Measurements from ENCODE around the gene VPS29. TPM values are rescaled to one million over a fixed set of nuclear protein-coding genes. Genes with fewer than 3 reads are reported as not detected.
A peak's percentile ranks its signal among the peaks of the same experiment; 100 is the strongest.
"Not testable (repeated sequence)": the region's sequence is repeated elsewhere in the genome, so short reads cannot be mapped to it uniquely, and the experiment has no call there.

Gene VPS29
- total RNA-seq, 2 donors from 2014 or later = 99.0 to 114 TPM

DNA sequence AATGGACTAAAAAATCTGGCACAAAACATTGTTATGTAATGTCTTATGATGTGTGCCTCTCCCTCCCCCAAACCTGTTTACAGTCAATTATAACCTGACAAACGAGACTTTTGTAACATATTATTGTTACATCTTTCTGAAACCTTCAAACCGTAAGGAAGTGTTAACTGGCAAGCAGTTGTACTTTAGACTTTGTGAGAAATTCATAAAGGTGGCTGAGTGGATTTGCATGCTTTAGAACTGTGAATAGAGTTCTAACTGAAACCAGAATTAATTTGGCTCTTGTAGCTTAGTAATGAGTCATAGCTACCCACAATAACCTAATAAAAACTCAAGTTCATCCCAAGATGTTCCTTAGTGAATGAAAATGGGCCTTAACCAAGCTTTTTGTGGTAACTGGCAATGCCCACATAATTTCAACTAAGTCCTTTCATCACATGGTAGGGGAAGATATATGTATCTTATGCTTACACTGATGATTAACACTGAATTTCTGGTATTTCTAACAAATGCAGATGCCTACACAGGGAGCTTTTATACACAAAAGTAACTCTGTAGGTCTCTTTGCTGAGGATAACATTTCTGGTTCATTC lies 29.9 kb upstream of the VPS29 start:
- DNase-seq = no peak
- intact Hi-C loops (cut with DNase I, micrococcal nuclease) = no loop called here
- peak; percentile 82 for ATAC-seq

DNA sequence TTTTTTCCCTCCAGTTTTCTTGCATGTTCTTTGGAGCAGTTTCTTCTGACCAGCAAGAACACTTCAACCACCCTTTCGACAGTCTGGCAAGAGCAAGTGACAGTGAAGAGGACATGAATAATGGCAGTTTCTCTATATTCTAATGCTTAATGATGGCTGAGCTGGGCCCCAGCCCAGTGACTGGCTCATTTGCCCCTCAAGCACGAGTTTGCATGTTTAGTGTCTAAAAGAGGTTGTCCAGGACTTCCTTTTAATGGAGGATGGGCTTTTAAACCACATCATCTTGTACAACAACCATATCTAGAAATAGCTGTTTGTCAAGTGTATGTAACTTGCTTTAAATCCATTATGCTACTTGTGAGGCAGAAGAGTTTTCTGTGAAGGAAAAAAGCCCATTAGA lies 28.6 kb upstream of the VPS29 start:
- DNase-seq (no peak), ATAC-seq (no peak)
- intact Hi-C loops (cut with DNase I, micrococcal nuclease) = no loop called here

GRCh38 chr12:110528277-110528839 lies 26.4 kb upstream of the VPS29 start:
- intact Hi-C loops (cut with DNase I, micrococcal nuclease) = no loop called here
- DNase-seq (no peak), ATAC-seq (no peak)

DNA sequence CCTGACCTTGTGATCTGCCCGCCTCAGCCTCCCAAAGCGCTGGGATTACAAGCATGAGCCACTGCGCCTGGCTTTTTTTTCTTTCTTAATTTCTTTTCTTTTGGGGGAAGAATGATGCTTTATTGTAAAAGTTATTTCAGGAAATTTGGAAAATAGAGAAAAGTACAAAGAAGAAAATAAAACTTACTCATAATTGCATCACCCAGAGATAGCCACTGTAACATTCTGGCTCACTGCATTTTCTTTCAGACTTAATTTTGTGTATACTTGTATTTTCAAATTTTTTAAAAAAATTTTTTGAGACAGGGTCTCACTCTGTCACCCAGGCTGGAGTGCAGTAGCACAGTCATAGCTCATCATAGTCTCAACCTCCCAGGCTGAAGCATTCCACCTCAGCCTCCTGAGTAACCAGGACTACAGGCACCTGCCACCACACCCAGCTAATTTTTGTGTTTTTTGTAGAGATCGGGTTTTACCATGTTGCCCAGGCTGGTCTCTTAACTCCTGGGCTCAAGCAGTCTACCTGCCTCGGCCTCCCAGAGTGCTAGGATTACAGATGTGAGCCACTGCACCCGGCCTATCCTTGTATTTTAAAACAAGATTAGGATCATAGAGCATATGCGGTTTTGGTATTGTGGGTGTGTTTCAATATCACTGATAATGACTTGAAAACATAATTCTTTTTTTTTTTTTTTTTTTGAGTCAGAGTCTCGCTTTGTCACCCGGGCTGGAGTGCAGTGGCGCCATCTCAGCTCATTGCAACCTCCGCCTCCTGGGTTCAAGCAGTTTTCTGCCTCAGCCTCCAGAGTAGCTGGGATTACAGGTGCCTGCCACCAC lies 19.2 kb upstream of the VPS29 start:
- not testable (repeated sequence) for ATAC-seq

GRCh38 chr12:110518014-110518413 lies 16.1 kb upstream of the VPS29 start:
- not testable (repeated sequence) for ATAC-seq, DNase-seq

More for the DNA sequence above, 19.2 kb upstream of the VPS29 start:
- intact Hi-C loops (cut with DNase I, micrococcal nuclease); DNase-seq: not testable (repeated sequence)

DNA sequence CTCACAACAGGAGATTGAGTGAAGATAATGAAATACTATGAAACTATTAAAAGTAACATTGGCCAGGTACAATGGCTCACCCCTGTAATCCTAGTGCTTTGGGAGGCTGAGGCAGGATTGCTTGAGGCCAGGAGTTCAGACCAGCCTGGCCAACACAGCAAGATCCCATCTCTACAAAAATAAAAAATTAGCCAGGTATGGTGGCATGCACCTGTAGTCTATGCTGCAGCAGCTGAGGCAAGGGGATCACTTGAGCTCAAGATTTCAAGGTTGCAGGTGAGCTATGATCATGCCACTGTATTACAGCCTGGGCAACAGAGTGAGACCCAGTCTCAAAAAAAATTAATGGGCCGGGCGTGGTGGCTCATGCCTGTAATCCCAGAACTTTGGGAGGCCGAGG lies 15.1 kb upstream of the VPS29 start:
- ATAC-seq (no peak), DNase-seq (no peak)
- intact Hi-C loops (cut with DNase I, micrococcal nuclease) = no loop called here

More at GRCh38 chr12:110518014-110518413, 16.1 kb upstream of the VPS29 start:
- intact Hi-C loops (cut with DNase I, micrococcal nuclease) = not testable (repeated sequence)

GRCh38 chr12:110514363-110514762 lies 12.5 kb upstream of the VPS29 start:
- ATAC-seq = no peak
- intact Hi-C loops (cut with DNase I, micrococcal nuclease) = loop anchor here in 1 of 2 donors (5.0 kb wide), 1 partner anchor 88 kb away; no protein-coding TSS in a partner anchor
- no peak for DNase-seq

DNA sequence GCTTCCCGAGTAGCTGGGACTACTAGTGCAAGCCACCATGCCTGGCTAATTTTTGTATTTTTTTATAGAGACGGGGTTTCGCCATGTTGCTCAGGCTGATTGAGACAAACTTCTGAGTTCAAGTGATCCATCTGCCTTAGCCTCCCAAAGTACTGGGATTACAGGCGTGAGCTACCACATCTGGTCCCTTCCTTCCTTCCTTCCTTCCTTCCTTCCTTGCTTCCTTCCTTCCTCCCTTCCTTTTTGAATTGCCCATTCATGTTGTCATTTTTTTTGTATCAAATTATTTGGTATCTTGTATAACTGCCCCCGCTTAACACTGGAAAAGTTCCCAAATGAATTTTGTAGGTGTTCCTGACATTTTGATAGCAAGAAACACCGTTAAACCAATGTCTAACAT lies 11.9 kb upstream of the VPS29 start:
- intact Hi-C loops (cut with DNase I, micrococcal nuclease) = loop anchor here in 1 of 2 donors (5.0 kb wide), 1 partner anchor 88 kb away; no protein-coding TSS in a partner anchor
- DNase-seq (no peak), ATAC-seq (no peak)

DNA sequence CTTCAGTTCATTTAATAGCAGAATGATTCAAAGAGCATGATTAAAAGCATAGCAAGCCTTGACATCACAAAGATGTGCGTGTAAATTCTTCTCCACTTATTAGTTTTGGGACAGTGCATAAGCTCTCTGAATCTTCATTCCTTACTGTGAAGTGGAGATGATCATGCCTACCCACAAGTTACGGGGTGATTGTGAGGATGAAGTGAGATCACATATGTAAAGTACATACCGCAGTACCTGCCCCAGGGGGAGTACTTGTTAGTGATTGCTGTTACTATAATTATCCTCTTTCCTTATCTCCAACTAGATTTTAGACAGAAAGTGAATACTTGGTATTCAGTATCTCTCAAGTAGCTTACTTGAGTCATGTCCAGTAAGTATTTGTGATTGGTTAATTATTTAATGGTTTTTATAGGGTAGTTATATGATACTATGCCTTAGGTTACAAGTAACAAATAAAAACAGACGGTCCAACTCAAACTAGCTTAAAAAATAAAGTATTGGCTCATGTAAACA lies 6.2 kb upstream of the VPS29 start:
- ATAC-seq (no peak), DNase-seq (no peak)
- intact Hi-C loops (cut with DNase I, micrococcal nuclease) = loop anchor here in 1 of 2 donors (10.0 kb wide), 1 partner anchor 97 kb away; no protein-coding TSS in a partner anchor

DNA sequence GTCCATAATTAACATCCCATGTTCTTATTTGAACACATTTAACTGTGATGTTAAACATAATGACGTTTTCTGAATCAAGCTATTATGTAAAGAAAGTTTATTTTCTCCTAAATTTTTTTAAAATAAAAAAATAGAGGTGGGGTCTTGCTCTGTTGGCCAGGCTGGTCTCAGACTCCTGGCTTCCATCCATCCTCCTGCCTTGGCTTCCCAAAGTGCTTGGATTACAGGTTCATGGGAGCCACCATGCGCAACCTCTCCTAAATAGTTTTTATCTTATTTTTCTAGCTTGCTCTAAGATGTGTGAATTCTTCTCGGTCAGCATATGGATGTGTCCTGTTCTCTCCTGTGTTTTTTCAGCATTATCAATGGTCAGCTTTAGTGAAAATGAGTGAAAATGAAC lies 3.4 kb upstream of the VPS29 start:
- intact Hi-C loops (cut with DNase I, micrococcal nuclease) = loop anchor here in 1 of 2 donors (10.0 kb wide), 1 partner anchor 99 kb away; no protein-coding TSS in a partner anchor
- ATAC-seq = no peak
- no peak for DNase-seq

GRCh38 chr12:110503432-110503831 lies 1.5 kb upstream of the VPS29 start:
- intact Hi-C loops (cut with DNase I, micrococcal nuclease) = loop anchor here (5.0 to 10.0 kb wide), 2 partner anchors 36 to 101 kb away; partner anchors contain the start of genes FAM216A (in 1 of the 2) and GPN3 (in 1 of the 2)
- DNase-seq (no peak), ATAC-seq (no peak)

GRCh38 chr12:110501399-110501751 lies 536 bp downstream of the VPS29 start:
- intact Hi-C loops (cut with DNase I, micrococcal nuclease) = loop anchor here (5.0 to 10.0 kb wide), 2 partner anchors 34 to 103 kb away; partner anchors contain the start of genes FAM216A (in 1 of the 2) and GPN3 (in 1 of the 2)
- DNase-seq = peak in 1 of 2 donors; percentile 57
- peak; percentile 52 for ATAC-seq

DNA sequence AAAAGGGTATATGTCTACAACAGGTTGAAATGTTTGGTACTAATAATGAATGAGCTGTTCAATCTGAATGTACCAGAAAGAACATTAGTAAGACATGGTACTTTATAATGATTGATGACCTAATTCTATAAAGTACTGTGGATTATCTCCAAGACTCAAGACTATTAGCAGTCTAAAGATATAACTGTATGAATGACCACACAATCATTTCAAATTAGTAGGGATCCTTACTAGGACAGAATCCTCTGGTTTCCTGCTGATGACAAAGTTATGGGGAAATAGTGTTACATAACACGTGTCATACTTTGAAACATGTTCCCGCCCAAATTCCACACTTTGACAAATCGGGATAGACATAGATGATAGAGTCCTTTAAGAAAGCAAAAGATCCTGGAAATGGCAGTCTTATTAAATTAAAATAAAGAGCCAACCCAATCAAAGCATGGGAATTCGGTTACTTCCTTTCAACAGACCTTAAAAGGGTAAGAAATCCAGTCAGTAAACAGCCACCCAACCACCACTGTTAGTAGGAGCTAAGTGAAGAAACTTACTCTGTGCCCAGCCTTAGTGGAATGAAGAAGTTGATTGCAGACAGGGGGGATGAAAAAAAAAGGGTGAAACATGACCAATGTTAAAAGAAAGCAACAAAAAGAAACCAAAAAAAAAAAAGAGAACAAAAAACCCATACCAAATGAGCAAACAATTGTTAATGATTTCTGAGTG lies 2.8 kb downstream of the VPS29 start:
- DNase-seq = no peak
- ATAC-seq = no peak
- intact Hi-C loops (cut with DNase I, micrococcal nuclease) = no loop called here

GRCh38 chr12:110475426-110475825 lies 26.5 kb downstream of the VPS29 start:
- intact Hi-C loops (cut with DNase I, micrococcal nuclease) = no loop called here
- DNase-seq (no peak), ATAC-seq (no peak)

GRCh38 chr12:110468214-110469048 lies 33.5 kb downstream of the VPS29 start, which contains the start of the genes FAM216A and GPN3:
FAM216A (plus strand) TSS chr12:110468845; CDS start chr12:110468876, 31 bp downstream.
GPN3 (minus strand) TSS chr12:110468257; CDS start chr12:110468203, 54 bp downstream.
- intact Hi-C loops (cut with DNase I, micrococcal nuclease) = loop anchor here in 1 of 2 donors (5.0 kb wide), 1 partner anchor 34 kb away; the partner anchor contains the start of genes RAD9B and VPS29
- ATAC-seq (peak; percentile 96), DNase-seq (peak; percentile 96)

GRCh38 chr12:110467847-110468213 lies 34.1 kb downstream of the VPS29 start:
- DNase-seq = no peak
- no peak for ATAC-seq
- intact Hi-C loops (cut with DNase I, micrococcal nuclease) = loop anchor here in 1 of 2 donors (5.0 kb wide), 1 partner anchor 34 kb away; the partner anchor contains the start of genes RAD9B and VPS29

DNA sequence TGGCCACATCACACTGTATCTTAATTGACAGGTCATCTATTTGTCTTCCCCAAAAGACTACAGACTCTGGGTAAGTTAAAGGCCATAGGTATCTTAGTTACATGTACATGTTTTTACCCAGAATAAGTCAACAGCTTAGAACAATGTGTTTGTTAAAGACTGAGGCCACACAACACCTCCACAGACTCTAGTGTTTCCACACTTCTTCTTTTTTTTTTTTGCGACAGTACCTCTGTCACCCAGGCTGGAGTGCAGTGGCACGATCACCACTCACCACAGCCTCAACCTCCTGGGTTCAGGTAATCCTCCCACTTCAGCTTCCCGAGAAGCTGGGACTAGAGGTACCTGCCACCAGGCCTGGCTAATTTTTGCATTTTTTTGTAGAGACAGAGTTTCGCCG lies 35.1 kb downstream of the VPS29 start:
- ATAC-seq (no peak), DNase-seq (no peak)
- intact Hi-C loops (cut with DNase I, micrococcal nuclease) = loop anchor here in 1 of 2 donors (5.0 kb wide), 1 partner anchor 36 kb away; the partner anchor contains the start of genes RAD9B and VPS29
